GM23338 (cell line): ENCODE data around the gene KCNC4. TPM values are rescaled to one million over a fixed set of nuclear protein-coding genes. Genes with fewer than 3 reads are reported as not detected.

Experiments used
- ATAC-seq: fragments of 200-7000 bp; cut with Tn5 transposase; 3 replicates; pipeline ENCODE4 v1.9.1; 2020
- DNase-seq: peaks from one replicate; pipeline ENCODE4 v3.0.0-alpha.2; 2015; ENCODE audit warnings: low spot score
- H2AFZ ChIP-seq: fragments of 200-600 bp; sonication (generic); 2 replicates; pipeline ENCODE4 v1.8.0; 2016; ENCODE audit warnings: antibody characterized with exemption, mild to moderate bottlenecking, moderate library complexity
- H3F3A ChIP-seq: fragments of 200-600 bp; sonication (generic); replicated peaks from 2 replicates; pipeline ENCODE4 v1.8.0; 2017; ENCODE audit warnings: antibody characterized with exemption, mixed run types, low read depth
- H3K27ac ChIP-seq: fragments of 200-600 bp; sonication (generic); 2 replicates; pipeline ENCODE4 v1.6.1; 2016; ENCODE audit warnings: low read depth
- H3K27me3 ChIP-seq: fragments of 200-600 bp; sonication (generic); 2 replicates; pipeline ENCODE4 v1.8.0; 2016; ENCODE audit warnings: mild to moderate bottlenecking, mixed run types, moderate library complexity; ENCODE audit not compliant: insufficient read depth
- H3K36me3 ChIP-seq: fragments of 200-600 bp; sonication (generic); 2 replicates; pipeline ENCODE4 v1.8.0; 2016; ENCODE audit warnings: mild to moderate bottlenecking; ENCODE audit not compliant: insufficient read depth
- H3K4me1 ChIP-seq: fragments of 200-600 bp; sonication (generic); 2 replicates; pipeline ENCODE4 v1.8.0; 2016; ENCODE audit warnings: mild to moderate bottlenecking, moderate library complexity; ENCODE audit not compliant: insufficient read depth
- H3K4me2 ChIP-seq: fragments of 200-600 bp; sonication (generic); 2 replicates; pipeline ENCODE4 v1.7.1; 2017; ENCODE audit warnings: mixed run types
- H3K4me3 ChIP-seq: fragments of 200-600 bp; sonication (generic); 2 replicates; pipeline ENCODE4 v1.6.1; 2016; ENCODE audit warnings: mixed run types
- H3K79me2 ChIP-seq: fragments of 200-600 bp; sonication (generic); replicated peaks from 2 replicates; pipeline ENCODE4 v1.8.0; 2017; ENCODE audit warnings: mild to moderate bottlenecking; ENCODE audit not compliant: insufficient read depth
- H3K9me2 ChIP-seq: fragments of 200-600 bp; sonication (generic); 2 replicates; pipeline ENCODE4 v1.8.0; 2017; ENCODE audit not compliant: insufficient read depth
- H4K20me1 ChIP-seq: fragments of 200-600 bp; sonication (generic); replicated peaks from 2 replicates; pipeline ENCODE4 v1.8.0; 2017; ENCODE audit warnings: mild to moderate bottlenecking; ENCODE audit not compliant: insufficient read depth
- H3K27ac Mint-ChIP-seq: 2 replicates; pipeline ENCODE4 v1.8.0; 2020; ENCODE audit warnings: inconsistent platforms, mild to moderate bottlenecking, moderate library complexity, mixed read lengths
- H3K27me3 Mint-ChIP-seq: 3 replicates; pipeline ENCODE4 v1.8.0; 2022; ENCODE audit warnings: low read depth, mild to moderate bottlenecking, moderate library complexity, mixed read lengths, inconsistent platforms; ENCODE audit not compliant: insufficient read depth, poor library complexity
- H3K36me3 Mint-ChIP-seq: 3 replicates; pipeline ENCODE4 v1.8.0; 2021; ENCODE audit warnings: low read depth, mild to moderate bottlenecking, inconsistent platforms, moderate library complexity, mixed read lengths
- H3K4me1 Mint-ChIP-seq: 3 replicates; pipeline ENCODE4 v1.8.0; 2020; ENCODE audit warnings: mild to moderate bottlenecking, inconsistent platforms, mixed read lengths
- H3K4me3 Mint-ChIP-seq: 3 replicates; pipeline ENCODE4 v1.8.0; 2021; ENCODE audit warnings: moderate library complexity, mild to moderate bottlenecking, inconsistent platforms, mixed read lengths
- H3K9me3 Mint-ChIP-seq: 3 replicates; pipeline ENCODE4 v1.8.0; 2020; ENCODE audit warnings: moderate library complexity, mild to moderate bottlenecking, inconsistent platforms, mixed read lengths
- CREB1 ChIP-seq: fragments of 250-450 bp; sonication (Bioruptor Pico); IDR thresholded peaks from 2 replicates; pipeline ENCODE4 v1.5.0; 2020; ENCODE audit warnings: low read depth, mild to moderate bottlenecking, moderate library complexity
- EZH2 ChIP-seq: fragments of 200-600 bp; sonication (generic); IDR thresholded peaks from one replicate; pipeline ENCODE4 v1.8.0; 2017; ENCODE audit warnings: antibody characterized with exemption, mild to moderate bottlenecking, low read depth; ENCODE audit not compliant: unreplicated experiment
- EZH2phosphoT487 ChIP-seq: fragments of 200-600 bp; sonication (generic); IDR thresholded peaks from one replicate; pipeline ENCODE4 v1.8.1; 2018; ENCODE audit warnings: antibody characterized with exemption; ENCODE audit not compliant: unreplicated experiment
- NANOG ChIP-seq: IDR thresholded peaks from 2 replicates; pipeline ENCODE4 v1.6.1; 2016; ENCODE audit warnings: antibody characterized with exemption, borderline replicate concordance
- POLR2AphosphoS5 ChIP-seq: IDR thresholded peaks from 2 replicates; pipeline ENCODE4 v1.6.1; 2016; ENCODE audit warnings: antibody characterized with exemption, low read depth
- STAT1 ChIP-seq: IDR thresholded peaks from one replicate; pipeline ENCODE4 v1.6.1; 2016; ENCODE audit warnings: antibody characterized with exemption; ENCODE audit not compliant: unreplicated experiment
- ZNF114 ChIP-seq: fragments of 250-450 bp; sonication (Bioruptor Pico); IDR thresholded peaks from 2 replicates; pipeline ENCODE4 v1.5.0; 2020; ENCODE audit warnings: mild to moderate bottlenecking, moderate library complexity
- polyA plus RNA-seq: library from polyadenylated mRNA; unstranded; fragments of >200 nt; fragmentation: Nextera tagmentation; extraction: Ambion mirVana; gene quantifications from 2 replicates; pipeline ENCODE4 v1.2.1, GENCODE V29; 2016
- total RNA-seq: library from RNA; depleted of rRNA; stranded (reverse); fragments of >200 nt; shearing (Covaris generic); gene quantifications from 2 replicates; pipeline ENCODE4 v1.2.3, GENCODE V29; 2014
- TF ChIP-seq, protein P1 (sequence below): IDR thresholded peaks from one replicate; pipeline ENCODE4 v1.6.1; 2018; ENCODE audit warnings: antibody characterized with exemption; ENCODE audit not compliant: unreplicated experiment
- TF ChIP-seq, protein P2 (sequence below): IDR thresholded peaks from 2 replicates; pipeline ENCODE4 v1.6.1; 2016; ENCODE audit warnings: antibody characterized with exemption
- TF ChIP-seq, protein P3 (sequence below): fragments of 250-450 bp; sonication (Bioruptor Pico); IDR thresholded peaks from 2 replicates; pipeline ENCODE4 v1.5.0; 2020; ENCODE audit warnings: mild to moderate bottlenecking, moderate library complexity

KCNC4 gene
- total and polyA plus RNA-seq, 2 experiments from 2014 or later, result 3.5 to 10.7 TPM

DNA sequence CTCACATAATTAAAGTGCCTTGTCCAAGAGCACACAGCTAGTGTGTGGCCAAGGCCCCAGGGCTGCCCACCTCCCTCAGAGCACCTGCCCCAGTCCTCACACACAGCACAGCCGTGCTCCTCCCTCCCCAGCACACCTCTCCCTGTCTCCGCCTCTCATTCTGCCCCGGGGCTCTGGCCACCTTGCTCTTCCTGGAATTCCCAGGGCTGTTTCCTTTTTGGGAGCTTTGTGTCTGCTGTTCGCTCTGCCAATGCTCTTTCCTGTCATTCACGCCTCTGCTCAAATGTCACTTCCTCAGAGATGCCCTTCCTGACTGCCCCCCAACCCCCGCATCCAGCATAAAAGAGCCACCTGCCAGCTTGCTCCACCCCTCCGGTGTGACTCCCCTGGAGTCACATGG is 46.5 kb upstream of the KCNC4 start (continued):
- TF ChIP-seq, protein P1, sequence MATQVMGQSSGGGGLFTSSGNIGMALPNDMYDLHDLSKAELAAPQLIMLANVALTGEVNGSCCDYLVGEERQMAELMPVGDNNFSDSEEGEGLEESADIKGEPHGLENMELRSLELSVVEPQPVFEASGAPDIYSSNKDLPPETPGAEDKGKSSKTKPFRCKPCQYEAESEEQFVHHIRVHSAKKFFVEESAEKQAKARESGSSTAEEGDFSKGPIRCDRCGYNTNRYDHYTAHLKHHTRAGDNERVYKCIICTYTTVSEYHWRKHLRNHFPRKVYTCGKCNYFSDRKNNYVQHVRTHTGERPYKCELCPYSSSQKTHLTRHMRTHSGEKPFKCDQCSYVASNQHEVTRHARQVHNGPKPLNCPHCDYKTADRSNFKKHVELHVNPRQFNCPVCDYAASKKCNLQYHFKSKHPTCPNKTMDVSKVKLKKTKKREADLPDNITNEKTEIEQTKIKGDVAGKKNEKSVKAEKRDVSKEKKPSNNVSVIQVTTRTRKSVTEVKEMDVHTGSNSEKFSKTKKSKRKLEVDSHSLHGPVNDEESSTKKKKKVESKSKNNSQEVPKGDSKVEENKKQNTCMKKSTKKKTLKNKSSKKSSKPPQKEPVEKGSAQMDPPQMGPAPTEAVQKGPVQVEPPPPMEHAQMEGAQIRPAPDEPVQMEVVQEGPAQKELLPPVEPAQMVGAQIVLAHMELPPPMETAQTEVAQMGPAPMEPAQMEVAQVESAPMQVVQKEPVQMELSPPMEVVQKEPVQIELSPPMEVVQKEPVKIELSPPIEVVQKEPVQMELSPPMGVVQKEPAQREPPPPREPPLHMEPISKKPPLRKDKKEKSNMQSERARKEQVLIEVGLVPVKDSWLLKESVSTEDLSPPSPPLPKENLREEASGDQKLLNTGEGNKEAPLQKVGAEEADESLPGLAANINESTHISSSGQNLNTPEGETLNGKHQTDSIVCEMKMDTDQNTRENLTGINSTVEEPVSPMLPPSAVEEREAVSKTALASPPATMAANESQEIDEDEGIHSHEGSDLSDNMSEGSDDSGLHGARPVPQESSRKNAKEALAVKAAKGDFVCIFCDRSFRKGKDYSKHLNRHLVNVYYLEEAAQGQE, result no peak
- no peak for TF ChIP-seq CREB1 (CRISPR knock-in tag)

DNA sequence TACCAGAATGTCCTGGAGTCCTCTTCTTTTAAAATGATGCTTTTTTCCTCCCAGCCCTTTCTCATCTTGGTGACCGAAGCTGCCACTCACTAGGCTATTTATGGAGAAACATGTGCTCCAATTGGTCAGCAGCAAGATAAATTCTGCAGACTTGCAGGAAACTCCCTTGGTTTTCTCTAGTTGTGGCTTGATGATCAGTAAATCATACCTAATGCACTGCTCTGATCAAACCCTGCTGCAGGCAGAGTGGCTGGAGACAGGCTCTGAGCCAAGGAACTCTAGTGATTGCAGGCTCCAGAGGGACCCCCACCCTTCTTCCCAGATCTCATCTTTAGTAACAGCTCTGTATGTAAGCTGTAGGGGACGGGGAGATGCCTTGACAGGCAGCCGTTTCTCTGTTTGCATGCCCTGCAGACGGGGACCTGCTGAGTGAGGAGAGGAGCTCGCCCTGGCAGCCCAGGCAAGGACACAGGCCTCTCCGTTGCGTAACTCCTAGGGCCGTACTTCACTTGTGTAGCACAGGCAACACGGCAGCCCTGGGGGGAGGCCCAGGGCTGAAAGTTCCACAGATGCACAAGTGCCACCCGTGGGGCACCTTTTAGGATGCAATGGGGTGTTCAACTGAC is 45.3 kb upstream of the KCNC4 start:
- H3K36me3 Mint-ChIP-seq, result no peaks in the 10 kb centered on the region
- H3K9me2 ChIP-seq, result 0 out of 2 replicates have a peak, but pooled peaks cover 4% of the 10 kb centered on the region
- no peaks in the 10 kb centered on the region for H3F3A ChIP-seq
- no peaks in the 10 kb centered on the region for H3K4me1 ChIP-seq
- TF ChIP-seq EZH2 (no peak), ZNF114 (CRISPR knock-in tag) (no peak), STAT1 (no peak), EZH2phosphoT487 (no peak)
- TF ChIP-seq, protein P2, sequence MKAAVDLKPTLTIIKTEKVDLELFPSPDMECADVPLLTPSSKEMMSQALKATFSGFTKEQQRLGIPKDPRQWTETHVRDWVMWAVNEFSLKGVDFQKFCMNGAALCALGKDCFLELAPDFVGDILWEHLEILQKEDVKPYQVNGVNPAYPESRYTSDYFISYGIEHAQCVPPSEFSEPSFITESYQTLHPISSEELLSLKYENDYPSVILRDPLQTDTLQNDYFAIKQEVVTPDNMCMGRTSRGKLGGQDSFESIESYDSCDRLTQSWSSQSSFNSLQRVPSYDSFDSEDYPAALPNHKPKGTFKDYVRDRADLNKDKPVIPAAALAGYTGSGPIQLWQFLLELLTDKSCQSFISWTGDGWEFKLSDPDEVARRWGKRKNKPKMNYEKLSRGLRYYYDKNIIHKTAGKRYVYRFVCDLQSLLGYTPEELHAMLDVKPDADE, result no peak
- H3K27me3 ChIP-seq, result no peaks in the 10 kb centered on the region
- DNase-seq (no peak), ATAC-seq (peak; percentile 49; the same call in 2 of the 3 replicates)
- H3K4me3 Mint-ChIP-seq, result no peak overlapping the region
- H3K4me1 Mint-ChIP-seq, result peaks cover 5% of the 10 kb centered on the region
- H3K9me3 Mint-ChIP-seq, result no peaks in the 10 kb centered on the region
- H3K79me2 ChIP-seq, result no peaks in the 10 kb centered on the region
- no peak overlapping the region for H3K4me3 ChIP-seq
- H3K27ac ChIP-seq, result no peak overlapping the region
- no peak overlapping the region for H3K27ac Mint-ChIP-seq
- H4K20me1 ChIP-seq, result no peaks in the 10 kb centered on the region
- no peak overlapping the region for H3K4me2 ChIP-seq
- no peaks in the 10 kb centered on the region for H3K36me3 ChIP-seq
- H3K27me3 Mint-ChIP-seq, result peaks cover 6% of the 10 kb centered on the region
- H2AFZ ChIP-seq, result no peak overlapping the region

DNA sequence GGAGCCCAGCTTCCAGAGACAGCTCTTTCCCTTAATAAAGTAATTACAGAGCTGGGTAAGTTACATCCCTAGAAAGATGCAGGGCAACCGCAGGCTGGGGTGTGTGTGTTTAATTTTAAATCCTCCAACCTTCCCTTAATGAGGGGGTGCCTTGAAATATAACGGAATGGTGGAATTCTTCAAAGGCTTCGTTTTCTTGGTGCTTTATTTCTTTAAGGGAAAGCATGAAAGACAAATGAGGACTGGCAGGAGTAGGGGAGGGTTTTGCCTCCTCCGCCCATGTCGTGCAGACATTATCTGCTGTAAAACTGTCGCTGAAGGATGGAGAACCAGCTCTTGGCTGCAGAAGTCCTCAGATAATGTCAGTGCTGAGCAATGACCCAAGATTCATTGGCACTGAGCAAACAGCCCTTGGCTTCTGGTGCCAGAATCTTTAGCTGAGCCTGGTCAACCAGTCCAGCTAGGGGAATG is 44.3 kb upstream of the KCNC4 start:
- no peak for ATAC-seq
- TF ChIP-seq NANOG (no peak), POLR2AphosphoS5 (no peak)
- TF ChIP-seq, protein P3, sequence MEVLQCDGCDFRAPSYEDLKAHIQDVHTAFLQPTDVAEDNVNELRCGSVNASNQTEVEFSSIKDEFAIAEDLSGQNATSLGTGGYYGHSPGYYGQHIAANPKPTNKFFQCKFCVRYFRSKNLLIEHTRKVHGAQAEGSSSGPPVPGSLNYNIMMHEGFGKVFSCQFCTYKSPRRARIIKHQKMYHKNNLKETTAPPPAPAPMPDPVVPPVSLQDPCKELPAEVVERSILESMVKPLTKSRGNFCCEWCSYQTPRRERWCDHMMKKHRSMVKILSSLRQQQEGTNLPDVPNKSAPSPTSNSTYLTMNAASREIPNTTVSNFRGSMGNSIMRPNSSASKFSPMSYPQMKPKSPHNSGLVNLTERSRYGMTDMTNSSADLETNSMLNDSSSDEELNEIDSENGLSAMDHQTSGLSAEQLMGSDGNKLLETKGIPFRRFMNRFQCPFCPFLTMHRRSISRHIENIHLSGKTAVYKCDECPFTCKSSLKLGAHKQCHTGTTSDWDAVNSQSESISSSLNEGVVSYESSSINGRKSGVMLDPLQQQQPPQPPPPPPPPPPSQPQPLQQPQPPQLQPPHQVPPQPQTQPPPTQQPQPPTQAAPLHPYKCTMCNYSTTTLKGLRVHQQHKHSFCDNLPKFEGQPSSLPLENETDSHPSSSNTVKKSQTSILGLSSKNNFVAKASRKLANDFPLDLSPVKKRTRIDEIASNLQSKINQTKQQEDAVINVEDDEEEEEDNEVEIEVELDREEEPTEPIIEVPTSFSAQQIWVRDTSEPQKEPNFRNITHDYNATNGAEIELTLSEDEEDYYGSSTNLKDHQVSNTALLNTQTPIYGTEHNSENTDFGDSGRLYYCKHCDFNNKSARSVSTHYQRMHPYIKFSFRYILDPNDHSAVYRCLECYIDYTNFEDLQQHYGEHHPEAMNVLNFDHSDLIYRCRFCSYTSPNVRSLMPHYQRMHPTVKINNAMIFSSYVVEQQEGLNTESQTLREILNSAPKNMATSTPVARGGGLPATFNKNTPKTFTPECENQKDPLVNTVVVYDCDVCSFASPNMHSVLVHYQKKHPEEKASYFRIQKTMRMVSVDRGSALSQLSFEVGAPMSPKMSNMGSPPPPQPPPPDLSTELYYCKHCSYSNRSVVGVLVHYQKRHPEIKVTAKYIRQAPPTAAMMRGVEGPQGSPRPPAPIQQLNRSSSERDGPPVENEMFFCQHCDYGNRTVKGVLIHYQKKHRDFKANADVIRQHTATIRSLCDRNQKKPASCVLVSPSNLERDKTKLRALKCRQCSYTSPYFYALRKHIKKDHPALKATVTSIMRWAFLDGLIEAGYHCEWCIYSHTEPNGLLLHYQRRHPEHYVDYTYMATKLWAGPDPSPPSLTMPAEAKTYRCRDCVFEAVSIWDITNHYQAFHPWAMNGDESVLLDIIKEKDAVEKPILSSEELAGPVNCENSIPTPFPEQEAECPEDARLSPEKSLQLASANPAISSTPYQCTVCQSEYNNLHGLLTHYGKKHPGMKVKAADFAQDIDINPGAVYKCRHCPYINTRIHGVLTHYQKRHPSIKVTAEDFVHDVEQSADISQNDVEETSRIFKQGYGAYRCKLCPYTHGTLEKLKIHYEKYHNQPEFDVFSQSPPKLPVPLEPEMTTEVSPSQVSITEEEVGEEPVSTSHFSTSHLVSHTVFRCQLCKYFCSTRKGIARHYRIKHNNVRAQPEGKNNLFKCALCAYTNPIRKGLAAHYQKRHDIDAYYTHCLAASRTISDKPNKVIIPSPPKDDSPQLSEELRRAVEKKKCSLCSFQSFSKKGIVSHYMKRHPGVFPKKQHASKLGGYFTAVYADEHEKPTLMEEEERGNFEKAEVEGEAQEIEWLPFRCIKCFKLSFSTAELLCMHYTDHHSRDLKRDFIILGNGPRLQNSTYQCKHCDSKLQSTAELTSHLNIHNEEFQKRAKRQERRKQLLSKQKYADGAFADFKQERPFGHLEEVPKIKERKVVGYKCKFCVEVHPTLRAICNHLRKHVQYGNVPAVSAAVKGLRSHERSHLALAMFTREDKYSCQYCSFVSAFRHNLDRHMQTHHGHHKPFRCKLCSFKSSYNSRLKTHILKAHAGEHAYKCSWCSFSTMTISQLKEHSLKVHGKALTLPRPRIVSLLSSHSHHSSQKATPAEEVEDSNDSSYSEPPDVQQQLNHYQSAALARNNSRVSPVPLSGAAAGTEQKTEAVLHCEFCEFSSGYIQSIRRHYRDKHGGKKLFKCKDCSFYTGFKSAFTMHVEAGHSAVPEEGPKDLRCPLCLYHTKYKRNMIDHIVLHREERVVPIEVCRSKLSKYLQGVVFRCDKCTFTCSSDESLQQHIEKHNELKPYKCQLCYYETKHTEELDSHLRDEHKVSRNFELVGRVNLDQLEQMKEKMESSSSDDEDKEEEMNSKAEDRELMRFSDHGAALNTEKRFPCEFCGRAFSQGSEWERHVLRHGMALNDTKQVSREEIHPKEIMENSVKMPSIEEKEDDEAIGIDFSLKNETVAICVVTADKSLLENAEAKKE (CRISPR knock-in tag), result no peak

More for the DNA sequence above, 44.3 kb upstream of the KCNC4 start:
- no peaks in the 10 kb centered on the region for H3F3A ChIP-seq
- H3K27me3 ChIP-seq, result no peaks in the 10 kb centered on the region
- H4K20me1 ChIP-seq, result no peaks in the 10 kb centered on the region
- no peak overlapping the region for H3K4me3 ChIP-seq
- no peak overlapping the region for H3K27ac ChIP-seq
- no peaks in the 10 kb centered on the region for H3K79me2 ChIP-seq
- no peak overlapping the region for H3K27ac Mint-ChIP-seq
- no peak overlapping the region for H2AFZ ChIP-seq
- no peaks in the 10 kb centered on the region for H3K36me3 ChIP-seq
- H3K36me3 Mint-ChIP-seq, result no peaks in the 10 kb centered on the region
- no peaks in the 10 kb centered on the region for H3K4me1 ChIP-seq
- no peaks in the 10 kb centered on the region for H3K9me3 Mint-ChIP-seq
- peaks cover 5% of the 10 kb centered on the region for H3K4me1 Mint-ChIP-seq
- peaks cover 6% of the 10 kb centered on the region for H3K27me3 Mint-ChIP-seq
- no peak overlapping the region for H3K4me2 ChIP-seq
- DNase-seq, result no peak
- H3K4me3 Mint-ChIP-seq, result no peak overlapping the region
- 0 out of 2 replicates have a peak, but pooled peaks cover 4% of the 10 kb centered on the region for H3K9me2 ChIP-seq
